Calu3 (cell line): ENCODE data around the gene PCDH18. TPM values are rescaled to one million over a fixed set of nuclear protein-coding genes. Genes with fewer than 3 reads are reported as not detected.
"Not testable (repeated sequence)": the region's sequence is repeated elsewhere in the genome, so short reads cannot be mapped to it uniquely, and the experiment has no call there.

ENCODE experiments used
- BruUV-seq: library from RNA; stranded (reverse); fragments of 400-500 nt; replicated peaks from 2 replicates; lab custom pipeline; 2021; lab: Mats Ljungman, UMichigan
- CTCF ChIA-PET: fragments of 300-600 bp; sonication (Branson Sonifier 250); formaldehyde crosslinking; loops from one replicate; lab custom pipeline; 2022; ENCODE audit warnings: antibody characterized with exemption; lab: Charles Lee
- DNase-seq: peaks from one replicate; pipeline ENCODE4 v3.0.0; 2022
- H3K27ac Mint-ChIP-seq: one replicate; pipeline ENCODE4 v1.8.0; 2022; ENCODE audit warnings: mixed read lengths; ENCODE audit not compliant: unreplicated experiment
- H3K27me3 Mint-ChIP-seq: one replicate; pipeline ENCODE4 v1.8.0; 2022; ENCODE audit warnings: mixed read lengths; ENCODE audit not compliant: unreplicated experiment
- H3K36me3 Mint-ChIP-seq: one replicate; pipeline ENCODE4 v1.8.0; 2022; ENCODE audit warnings: mild to moderate bottlenecking, moderate library complexity, mixed read lengths; ENCODE audit not compliant: insufficient read depth, unreplicated experiment
- H3K4me1 Mint-ChIP-seq: one replicate; pipeline ENCODE4 v1.8.0; 2022; ENCODE audit warnings: mild to moderate bottlenecking, low read depth, mixed read lengths; ENCODE audit not compliant: unreplicated experiment
- H3K4me3 Mint-ChIP-seq: one replicate; pipeline ENCODE4 v1.8.0; 2022; ENCODE audit warnings: mild to moderate bottlenecking, low read depth, moderate library complexity, mixed read lengths; ENCODE audit not compliant: unreplicated experiment
- H3K9me3 Mint-ChIP-seq: one replicate; pipeline ENCODE4 v1.8.0; 2022; ENCODE audit warnings: low read depth, mixed read lengths; ENCODE audit not compliant: unreplicated experiment
- CTCF ChIP-seq: fragments of 200-600 bp; IDR thresholded peaks from one replicate; pipeline ENCODE4 v1.8.0; 2022; ENCODE audit warnings: antibody characterized with exemption; ENCODE audit not compliant: unreplicated experiment
- intact Hi-C: fragments of 100-400 bp; cut with micrococcal nuclease; formaldehyde crosslinking; loops from one replicate; pipeline ENCODE4 v1.10.0; 2022; ENCODE audit not compliant: unreplicated experiment
- total RNA-seq: library from RNA; stranded (reverse); gene quantifications from 2 replicates; pipeline ENCODE4 v1.2.3, GENCODE V29; 2022

The PCDH18 gene
- total RNA-seq, 1 experiment from 2014 or later, result 0.24 TPM

GRCh38 chr4:137514406-137515111 lies 17.7 kb downstream of the PCDH18 start:
- Mint-ChIP-seq H3K27me3 (no peaks in the 10 kb centered on the region), H3K9me3 (no peaks in the 10 kb centered on the region), H3K27ac (no peak overlapping the region), H3K36me3 (no peaks in the 10 kb centered on the region), H3K4me1 (peaks cover 14% of the 10 kb centered on the region), H3K4me3 (no peak overlapping the region)
- no TSS peak for BruUV-seq
- no peak for DNase-seq
- CTCF ChIA-PET, result interaction anchor here (0.6 kb wide), 1 partner anchor 33 kb away, joined by 4 read pairs; no protein-coding TSS in a partner anchor
- intact Hi-C loops, result no loop called here
- TF ChIP-seq CTCF, result no peak

GRCh38 chr4:137510557-137511265 lies 21.6 kb downstream of the PCDH18 start:
- no peaks in the 10 kb centered on the region for H3K9me3 Mint-ChIP-seq
- H3K27me3 Mint-ChIP-seq, result no peaks in the 10 kb centered on the region
- peak; percentile 3 for DNase-seq
- no TSS peak for BruUV-seq
- CTCF ChIA-PET, result interaction anchor here (0.6 kb wide), 1 partner anchor 8 kb away, joined by 3 read pairs; no protein-coding TSS in a partner anchor
- H3K27ac Mint-ChIP-seq, result peak overlapping the region; percentile 15
- H3K4me1 Mint-ChIP-seq, result peaks cover 14% of the 10 kb centered on the region
- no peak for TF ChIP-seq CTCF
- H3K4me3 Mint-ChIP-seq, result no peak overlapping the region
- H3K36me3 Mint-ChIP-seq, result no peaks in the 10 kb centered on the region
- intact Hi-C loops, result no loop called here

GRCh38 chr4:137509855-137510282 lies 22.4 kb downstream of the PCDH18 start:
- peaks cover 14% of the 10 kb centered on the region for H3K4me1 Mint-ChIP-seq
- no peak for TF ChIP-seq CTCF
- no peak for DNase-seq
- no peak overlapping the region for H3K4me3 Mint-ChIP-seq
- no peaks in the 10 kb centered on the region for H3K36me3 Mint-ChIP-seq
- no peaks in the 10 kb centered on the region for H3K9me3 Mint-ChIP-seq
- CTCF ChIA-PET, result no interaction called here
- H3K27me3 Mint-ChIP-seq, result no peaks in the 10 kb centered on the region
- no TSS peak for BruUV-seq
- no peak overlapping the region for H3K27ac Mint-ChIP-seq
- intact Hi-C loops, result no loop called here

- Mint-ChIP-seq H3K27ac (no peak overlapping the region), H3K36me3 (no peaks in the 10 kb centered on the region), H3K9me3 (no peaks in the 10 kb centered on the region), H3K27me3 (no peaks in the 10 kb centered on the region), H3K4me1 (no peaks in the 10 kb centered on the region), H3K4me3 (no peak overlapping the region)
- no TSS peak for BruUV-seq
- intact Hi-C loops, result no loop called here
- CTCF ChIA-PET, result no interaction called here
- no peak for TF ChIP-seq CTCF
- DNase-seq, result no peak
Measured at GRCh38 chr4:137502339-137503129, 29.8 kb downstream of the PCDH18 start.

- BruUV-seq, H3K4me1 Mint-ChIP-seq, CTCF ChIA-PET, H3K9me3 Mint-ChIP-seq, H3K27me3 Mint-ChIP-seq, H3K4me3 Mint-ChIP-seq, H3K27ac Mint-ChIP-seq, H3K36me3 Mint-ChIP-seq, intact Hi-C loops, DNase-seq: not testable (repeated sequence)
Measured at GRCh38 chr4:137496267-137496666, 36.0 kb downstream of the PCDH18 start.
